Jurkat, Clone E6-1 (cell line): ENCODE results near the gene NBEAL2.
A peak's percentile ranks its signal among the peaks of the same experiment; 100 is the strongest.

Source experiments
- DNase-seq: peaks from one replicate; pipeline ENCODE4 v3.0.0-alpha.2; 2011; ENCODE audit warnings: low read depth, low spot score
- H3K4me3 ChIP-seq: 2 replicates; pipeline ENCODE4 v1.5.1; 2011; ENCODE audit warnings: mild to moderate bottlenecking, low read length, control low read depth, moderate library complexity

NBEAL2 gene

GRCh38 chr3:46943237-46944187 lies 36.0 kb upstream of the NBEAL2 start:
- no peak for DNase-seq
- no peak overlapping the region for H3K4me3 ChIP-seq

- DNase-seq, result no peak
Measured at GRCh38 chr3:46944191-46944590, 35.3 kb upstream of the NBEAL2 start.

DNA sequence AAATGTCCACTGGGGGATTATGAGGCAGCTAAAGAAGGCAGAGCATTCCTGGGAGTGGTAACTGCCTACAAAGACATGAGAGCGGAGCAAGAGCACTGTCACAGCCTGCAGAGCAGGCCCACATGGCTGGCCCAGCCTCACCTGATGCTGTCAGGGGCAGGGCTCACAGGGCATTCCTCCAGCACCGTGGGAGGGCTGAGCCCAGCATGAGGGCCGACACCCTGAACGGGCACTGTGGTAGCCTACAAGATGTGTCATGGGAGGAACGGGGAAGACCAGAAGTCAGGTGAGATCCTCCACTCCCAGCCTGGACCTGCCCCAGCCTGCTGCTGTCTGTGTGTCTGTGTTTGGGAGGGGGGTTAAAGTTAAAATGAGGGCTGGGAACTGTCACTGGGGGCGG lies 33.0 kb upstream of the NBEAL2 start:
- DNase-seq, result no peak
- no peak overlapping the region for H3K4me3 ChIP-seq

More at GRCh38 chr3:46944191-46944590, 35.3 kb upstream of the NBEAL2 start:
- H3K4me3 ChIP-seq, result no peak overlapping the region

GRCh38 chr3:46946856-46947545 lies 32.5 kb upstream of the NBEAL2 start:
- DNase-seq, result peak; percentile 55
- H3K4me3 ChIP-seq, result no peak overlapping the region

DNA sequence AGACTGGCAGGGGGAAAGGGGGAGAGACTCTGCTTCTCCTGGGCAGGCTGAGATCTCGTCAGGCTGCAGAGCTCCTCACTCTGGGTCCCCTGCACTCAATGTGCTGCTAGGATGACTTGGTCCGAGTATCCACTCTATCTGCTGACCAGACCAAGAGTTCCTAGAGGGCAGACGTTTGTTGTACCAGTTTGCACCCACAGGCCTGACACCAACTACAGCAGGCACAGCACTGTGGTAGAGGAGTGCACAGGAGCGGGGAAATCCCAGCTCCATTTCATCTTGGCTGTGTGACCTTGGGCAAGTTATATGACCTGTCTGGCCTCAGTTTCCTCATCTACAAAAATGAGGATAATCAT lies 31.9 kb upstream of the NBEAL2 start:
- no peak for DNase-seq
- no peak overlapping the region for H3K4me3 ChIP-seq

DNA sequence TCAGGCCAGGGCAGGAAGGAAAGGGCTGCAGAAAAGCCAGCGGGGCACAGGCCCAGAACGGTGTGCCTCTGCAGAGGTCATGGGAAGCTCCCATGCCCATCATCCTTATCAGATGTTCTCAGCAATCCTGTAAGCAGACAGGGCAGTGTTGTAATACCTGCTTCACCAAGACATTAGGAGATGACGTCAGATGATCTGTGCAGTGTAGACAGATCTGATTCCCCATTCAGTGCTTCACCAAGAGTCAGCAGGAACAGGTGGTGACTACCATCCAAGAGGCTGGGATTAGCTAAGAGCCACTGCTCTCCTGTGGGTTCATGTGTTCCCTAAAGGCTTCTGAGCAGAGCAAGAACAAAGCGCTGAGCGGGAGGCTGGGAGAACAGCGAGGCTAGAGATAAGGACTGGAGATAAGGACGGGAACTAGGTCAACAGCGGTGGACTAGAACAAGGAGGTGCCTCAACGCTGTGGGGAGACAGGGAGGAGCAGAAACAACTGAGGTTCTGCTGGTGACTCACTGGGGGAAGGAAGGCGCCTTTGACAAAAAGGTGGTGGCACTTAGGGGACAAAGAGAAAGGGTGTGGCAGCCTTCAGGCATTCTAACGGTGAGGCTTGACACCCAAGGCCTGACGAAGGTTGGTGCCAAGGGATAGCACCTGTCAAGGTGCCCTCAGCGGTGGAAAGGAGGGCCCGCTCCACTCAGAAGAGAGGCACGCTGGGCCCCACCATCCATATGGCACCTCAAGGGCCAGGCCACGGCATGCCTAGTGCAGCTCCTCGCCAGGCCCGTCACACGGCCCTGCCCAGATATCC lies 31.3 kb upstream of the NBEAL2 start:
- H3K4me3 ChIP-seq, result no peak overlapping the region
- DNase-seq, result peak; percentile 67

DNA sequence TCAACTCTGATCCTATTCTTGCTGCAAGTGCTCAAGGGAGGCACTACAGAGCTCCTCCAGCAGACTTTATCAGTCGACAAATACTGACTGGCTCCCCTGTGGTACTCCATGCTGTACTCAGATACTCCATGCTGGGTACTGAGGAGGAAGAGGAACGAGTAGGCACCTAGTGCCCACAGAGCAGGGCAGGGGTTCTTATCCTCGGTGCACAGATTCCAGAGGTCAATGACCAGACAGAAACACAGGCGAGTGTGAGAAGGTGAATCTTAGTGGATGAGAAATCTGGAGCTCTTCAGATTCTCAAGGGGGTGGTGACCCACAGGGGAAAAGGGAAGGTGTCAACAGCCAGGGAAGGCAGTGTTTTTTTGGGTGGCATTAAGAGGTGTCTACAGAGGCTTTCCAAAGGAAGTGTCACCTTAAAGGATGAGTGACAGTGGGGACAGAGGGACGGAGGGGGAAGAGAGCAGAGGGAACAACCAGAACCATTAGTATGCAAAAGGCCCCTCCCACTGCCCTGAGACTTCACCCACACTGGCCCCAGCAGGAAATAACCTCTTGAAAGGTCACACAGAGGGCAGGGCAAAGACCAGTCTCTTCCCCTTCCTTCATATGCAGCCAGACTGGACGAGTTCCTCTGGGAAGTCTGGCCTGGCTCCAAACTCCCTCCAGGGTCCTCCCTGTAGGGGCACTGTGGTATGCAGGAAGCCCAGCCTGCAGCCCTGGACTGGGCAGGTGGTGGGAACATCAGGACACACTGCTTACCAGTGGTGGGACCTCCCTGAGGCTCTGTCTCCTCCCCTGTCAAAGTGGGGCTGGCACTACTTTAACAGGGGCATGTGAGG lies 30.4 kb upstream of the NBEAL2 start:
- no peak for DNase-seq
- no peak overlapping the region for H3K4me3 ChIP-seq

- H3K4me3 ChIP-seq, result no peak overlapping the region
- no peak for DNase-seq
Measured at GRCh38 chr3:46950177-46950576, 29.3 kb upstream of the NBEAL2 start.

- no peak for DNase-seq
Measured at GRCh38 chr3:46950650-46951241, 28.7 kb upstream of the NBEAL2 start.

DNA sequence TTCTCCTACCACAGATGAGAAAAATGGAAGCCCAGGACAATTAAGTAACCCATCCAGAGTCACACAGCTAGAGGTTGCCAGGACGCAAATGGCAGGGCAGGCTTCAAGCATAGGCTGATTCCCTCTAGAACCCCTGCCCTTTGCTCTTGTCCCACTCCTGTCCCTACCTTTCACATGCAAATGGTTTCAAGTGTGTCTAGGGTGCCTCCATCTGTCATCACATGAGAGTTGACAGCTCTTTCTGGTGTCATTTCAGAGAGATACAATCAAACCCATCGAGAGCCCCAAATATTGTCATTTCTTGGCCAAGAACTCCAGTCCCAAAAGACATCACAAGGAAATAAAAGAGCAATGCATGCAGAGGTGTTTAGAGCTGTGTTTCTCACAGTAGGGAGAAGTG lies 26.7 kb upstream of the NBEAL2 start:
- 0 out of 2 replicates have a peak overlapping the region, but pooled peaks have one; percentile 33 for H3K4me3 ChIP-seq
- no peak for DNase-seq

More at GRCh38 chr3:46950650-46951241, 28.7 kb upstream of the NBEAL2 start:
- H3K4me3 ChIP-seq, result no peak overlapping the region

- peak; percentile 89 for DNase-seq
- H3K4me3 ChIP-seq, result peak overlapping the region; percentile 33
Measured at GRCh38 chr3:46953234-46954010, 26.0 kb upstream of the NBEAL2 start.

GRCh38 chr3:46954178-46954577 lies 25.3 kb upstream of the NBEAL2 start:
- DNase-seq, result no peak
- H3K4me3 ChIP-seq, result peak overlapping the region; percentile 33

GRCh38 chr3:46955157-46955556 lies 24.3 kb upstream of the NBEAL2 start:
- H3K4me3 ChIP-seq, result no peak overlapping the region
- no peak for DNase-seq

GRCh38 chr3:46955801-46956259 lies 23.6 kb upstream of the NBEAL2 start:
- H3K4me3 ChIP-seq, result no peak overlapping the region; the same call in 1 of the 2 replicates
- DNase-seq, result peak; percentile 66

GRCh38 chr3:46957092-46957820 lies 22.2 kb upstream of the NBEAL2 start:
- no peak for DNase-seq
- no peak overlapping the region for H3K4me3 ChIP-seq

GRCh38 chr3:46958467-46959160 lies 20.9 kb upstream of the NBEAL2 start:
- H3K4me3 ChIP-seq, result no peak overlapping the region
- no peak for DNase-seq
